GM15510 (cell line): ENCODE results near the gene ADGRG3.

ENCODE experiments used
- POLR2A ChIP-seq: IDR thresholded peaks from 3 replicates; pipeline ENCODE4 v1.6.1; 2011; ENCODE audit warnings: borderline replicate concordance; ENCODE audit not compliant: insufficient read length; ENCODE audit errors: extremely low read depth

ADGRG3 gene

DNA sequence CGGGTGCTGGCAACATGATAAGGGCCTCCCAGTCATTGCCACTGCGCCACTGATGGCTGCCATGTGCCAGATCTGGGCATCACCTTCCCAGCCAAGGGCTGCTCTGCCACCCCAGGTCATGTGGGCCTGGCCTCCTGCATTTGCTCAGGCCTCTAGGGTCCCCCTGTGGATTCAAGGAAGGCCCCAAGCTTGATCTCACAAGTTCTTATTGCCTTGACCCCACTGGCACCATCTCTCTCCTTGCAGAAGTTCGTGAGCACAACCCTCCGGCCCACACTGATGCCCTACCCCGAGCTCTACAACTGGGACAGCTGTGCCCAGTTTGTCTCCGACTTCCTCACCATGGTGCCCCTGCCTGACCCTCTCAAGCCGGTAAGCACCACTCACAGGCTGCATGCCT, 31.8 kb downstream of the ADGRG3 start:
- no peak for TF ChIP-seq POLR2A

DNA sequence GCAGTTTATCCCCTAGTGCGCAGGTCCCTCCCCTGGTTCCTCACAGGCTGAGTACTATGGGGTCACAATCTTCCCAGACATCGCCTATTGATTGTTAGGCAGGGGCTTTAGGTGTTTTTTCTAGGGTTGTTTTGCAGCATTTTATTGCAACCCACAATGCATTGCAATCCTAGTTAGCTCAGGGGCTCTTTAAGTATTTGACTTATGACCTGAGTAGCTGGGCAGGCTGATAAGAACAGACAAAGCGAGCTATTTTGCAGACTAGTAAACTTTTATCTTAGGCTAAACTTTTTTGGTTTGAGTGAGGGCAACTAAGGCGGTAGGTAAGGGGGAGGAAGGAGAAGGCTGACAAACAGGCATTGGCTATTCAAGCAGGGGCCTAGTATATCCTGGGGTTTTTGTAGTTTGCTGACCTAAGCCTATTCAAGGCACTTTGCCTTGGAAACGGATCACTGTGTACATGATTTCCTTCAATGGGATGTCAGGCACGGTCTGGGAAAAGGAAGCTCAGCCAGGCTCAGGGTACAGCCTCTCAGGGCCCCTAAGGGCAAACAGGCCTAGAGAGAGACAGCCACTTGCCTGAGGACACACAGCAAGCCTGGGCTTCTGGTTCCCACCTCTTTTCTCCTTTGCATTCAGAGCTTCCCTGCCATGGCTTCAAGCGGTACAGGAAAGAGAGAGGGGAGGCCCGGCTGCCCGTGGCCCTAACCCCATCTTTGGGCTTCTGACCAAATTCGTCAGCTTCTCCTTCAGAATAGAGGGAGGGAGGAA, 32.9 kb downstream of the ADGRG3 start:
- TF ChIP-seq POLR2A, result no peak

DNA sequence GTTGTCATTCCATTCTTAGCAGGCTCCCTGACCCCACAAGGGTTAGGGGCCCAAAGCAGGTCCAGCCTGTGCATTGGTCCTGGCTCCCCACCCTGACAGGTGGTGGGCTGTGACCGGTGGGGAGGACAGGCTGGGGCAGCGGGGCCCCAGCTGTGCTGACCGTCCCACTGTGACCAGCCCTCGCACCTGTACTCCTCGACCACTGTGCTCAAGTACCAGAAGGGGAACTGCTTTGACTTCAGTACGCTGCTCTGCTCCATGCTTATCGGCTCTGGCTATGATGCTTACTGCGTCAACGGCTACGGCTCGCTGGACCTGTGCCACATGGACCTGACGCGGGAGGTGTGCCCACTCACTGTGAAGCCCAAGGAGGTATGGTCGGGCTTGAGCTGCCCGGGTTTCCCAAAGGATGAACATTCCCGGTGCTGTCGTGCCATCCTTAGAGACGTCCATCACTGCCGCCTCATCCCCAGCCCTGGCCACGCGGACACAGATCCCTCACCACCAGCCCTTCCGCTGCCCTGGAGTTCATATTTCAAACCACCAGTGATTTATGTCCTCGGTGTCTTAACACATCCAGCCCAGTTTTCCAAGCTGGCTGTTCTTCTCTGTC, 33.8 kb downstream of the ADGRG3 start:
- no peak for TF ChIP-seq POLR2A

- TF ChIP-seq POLR2A, result no peak
These were observed 35.4 kb downstream of the ADGRG3 start for GRCh38 chr16:57703416-57704010.

DNA sequence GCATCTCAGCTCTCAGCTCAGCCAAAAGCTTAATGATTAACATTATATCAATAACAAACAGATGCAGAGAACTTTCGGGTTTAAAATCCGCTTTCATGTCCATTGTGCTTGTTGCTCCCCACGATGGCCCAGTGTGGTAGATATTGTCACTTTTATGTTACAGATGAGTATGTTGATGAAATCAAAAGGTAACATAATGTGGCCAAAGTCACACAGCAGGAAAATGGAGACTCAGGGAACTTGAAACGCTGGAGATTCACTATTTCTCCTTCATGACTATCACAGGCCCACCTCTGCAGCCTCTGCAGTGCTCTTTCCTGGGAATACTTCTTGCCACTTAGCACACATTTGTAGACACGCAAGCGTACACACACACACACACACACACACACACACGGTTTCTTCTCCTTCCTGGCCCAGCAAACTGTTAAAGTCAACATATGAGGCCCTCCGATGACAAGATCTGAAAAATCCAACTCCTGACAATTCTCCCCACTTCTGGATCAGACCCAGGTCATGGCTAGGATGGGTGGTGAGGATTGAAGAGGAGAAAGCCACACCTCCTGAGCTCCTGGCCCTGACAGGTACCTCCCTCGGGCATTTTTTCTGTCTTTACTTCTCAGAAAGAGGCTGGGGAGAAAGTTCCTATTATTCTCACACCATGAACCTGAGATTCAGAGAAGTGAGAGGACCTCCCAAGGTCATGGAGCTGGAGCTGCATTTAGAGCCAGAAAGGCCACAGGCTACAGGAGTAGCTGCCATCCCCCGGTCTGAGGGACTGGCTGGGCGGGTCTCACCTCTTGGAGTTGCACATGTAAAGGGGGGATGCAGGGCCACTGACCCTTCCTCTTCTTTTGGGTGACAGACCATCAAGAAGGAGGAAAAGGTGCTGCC, 36.2 kb downstream of the ADGRG3 start:
- TF ChIP-seq POLR2A, result no peak

DNA sequence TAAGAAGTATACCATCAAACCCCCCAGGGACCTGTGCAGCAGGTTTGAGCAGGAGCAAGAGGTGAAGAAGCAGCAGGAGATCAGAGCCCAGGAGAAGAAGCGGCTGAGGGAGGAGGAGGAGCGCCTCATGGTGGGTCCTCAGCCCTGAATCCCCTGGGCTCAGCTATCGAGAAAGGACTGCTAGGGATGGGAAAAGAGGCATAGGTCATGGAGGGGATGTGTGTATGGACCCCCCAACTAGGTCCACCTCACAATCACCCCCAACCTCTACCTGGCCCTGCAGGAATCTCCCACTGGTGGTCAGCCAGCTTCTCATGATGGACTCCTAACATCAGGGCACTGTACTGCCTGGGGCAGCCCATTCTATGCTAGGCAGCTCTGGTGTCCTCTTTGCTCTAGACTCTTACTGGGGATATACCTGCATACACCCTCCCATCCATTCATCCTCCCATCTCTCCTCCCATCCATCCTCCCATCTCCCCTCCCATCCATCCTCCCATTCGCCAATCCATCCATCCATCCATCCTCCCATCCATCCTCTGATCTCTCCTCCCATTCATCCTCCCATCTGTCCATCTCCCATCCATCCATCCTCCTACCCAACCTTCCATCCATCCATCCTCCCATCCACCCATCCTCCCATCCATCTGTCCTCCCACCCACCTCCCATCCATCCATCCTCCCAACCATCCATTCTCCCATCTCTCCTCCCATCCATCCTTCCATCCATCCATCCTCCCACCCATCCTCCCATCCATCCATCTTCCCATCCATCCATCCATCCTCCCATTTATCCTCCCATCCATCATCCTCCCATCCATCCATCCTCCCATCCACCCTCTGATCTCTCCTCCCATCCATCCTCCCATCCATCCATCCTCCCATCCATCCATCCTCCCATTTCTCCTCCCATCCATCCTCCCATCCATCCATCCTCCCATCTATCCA, 37.1 kb downstream of the ADGRG3 start:
- no peak for TF ChIP-seq POLR2A

- no peak for TF ChIP-seq POLR2A
These were observed 38.6 kb downstream of the ADGRG3 start for GRCh38 chr16:57706717-57707116.

DNA sequence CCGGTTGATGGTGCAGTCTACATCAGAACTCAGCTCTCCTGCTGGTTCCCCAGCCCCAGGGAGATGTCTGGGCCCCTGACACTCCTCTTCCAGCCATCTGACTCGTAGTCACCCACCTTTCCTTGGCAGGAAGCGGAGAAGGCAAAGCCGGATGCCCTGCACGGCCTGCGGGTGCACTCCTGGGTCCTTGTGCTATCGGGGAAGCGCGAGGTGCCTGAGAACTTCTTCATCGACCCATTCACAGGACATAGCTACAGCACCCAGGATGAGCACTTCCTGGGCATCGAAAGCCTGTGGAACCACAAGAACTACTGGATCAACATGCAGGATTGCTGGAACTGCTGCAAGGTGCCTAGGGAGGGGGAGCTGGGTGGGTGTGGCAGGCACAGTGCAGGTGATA, 39.2 kb downstream of the ADGRG3 start:
- TF ChIP-seq POLR2A, result no peak

- no peak for TF ChIP-seq POLR2A
These were observed 40.1 kb downstream of the ADGRG3 start for GRCh38 chr16:57708168-57708567.

GRCh38 chr16:57709663-57710062, 41.6 kb downstream of the ADGRG3 start:
- no peak for TF ChIP-seq POLR2A

GRCh38 chr16:57711346-57711745, 43.2 kb downstream of the ADGRG3 start:
- no peak for TF ChIP-seq POLR2A

DNA sequence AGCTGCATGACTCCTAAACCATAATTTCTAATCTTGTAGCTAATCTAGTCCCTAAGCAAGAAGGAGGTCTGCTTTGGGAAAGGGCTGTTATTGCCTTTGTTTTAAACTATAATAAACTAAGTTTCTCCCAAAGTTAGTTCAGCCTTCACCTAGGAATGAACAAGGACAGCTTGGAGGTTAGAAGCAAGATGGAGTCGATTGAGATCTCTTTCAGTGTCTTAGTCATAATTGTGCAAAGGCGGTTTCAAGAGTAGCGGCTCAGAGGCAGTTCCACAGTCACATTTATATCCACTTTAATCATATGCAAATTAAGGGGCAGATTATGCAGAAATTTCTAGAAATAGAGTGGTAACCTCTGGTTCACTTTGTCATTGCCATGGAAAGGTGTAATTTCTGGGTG, 43.9 kb downstream of the ADGRG3 start:
- no peak for TF ChIP-seq POLR2A

DNA sequence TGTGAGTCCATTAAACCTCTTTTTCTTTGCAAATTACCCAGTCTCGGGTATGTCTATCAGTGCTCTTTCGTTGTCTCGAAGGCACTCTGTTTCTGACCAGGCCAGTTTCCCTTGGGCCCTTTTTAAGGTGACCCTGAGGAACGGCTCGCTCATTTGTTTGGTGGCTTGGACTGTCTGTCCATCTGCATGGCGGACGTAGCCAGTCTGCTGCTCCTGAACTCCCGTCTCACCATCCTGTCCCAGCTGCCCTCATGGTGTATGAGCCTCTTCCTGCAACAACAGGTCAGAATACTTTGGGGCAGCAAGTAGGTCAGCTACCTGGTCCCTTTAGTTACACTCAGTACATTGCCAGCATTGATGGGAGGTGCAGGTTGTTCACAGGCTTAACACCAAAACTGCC, 45.5 kb downstream of the ADGRG3 start:
- TF ChIP-seq POLR2A, result no peak

DNA sequence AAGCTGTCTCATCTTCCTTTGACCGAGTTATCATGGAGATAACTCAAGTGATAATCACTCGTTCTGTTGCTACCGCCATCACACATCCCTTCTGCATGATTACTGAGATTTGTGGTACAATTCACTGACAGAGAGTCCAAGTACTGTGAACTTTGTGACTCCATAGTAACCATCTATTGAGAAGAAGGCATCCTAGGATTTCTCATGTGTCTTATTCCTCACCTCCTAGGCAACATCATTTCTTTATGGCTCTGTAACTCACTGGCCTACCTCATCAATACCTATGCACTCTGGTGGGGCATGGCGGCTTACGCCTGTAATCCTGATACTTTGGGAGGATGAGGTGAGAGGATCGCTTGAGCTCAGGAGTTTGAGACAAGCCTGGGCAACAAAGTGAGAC, 45.9 kb downstream of the ADGRG3 start:
- no peak for TF ChIP-seq POLR2A

DNA sequence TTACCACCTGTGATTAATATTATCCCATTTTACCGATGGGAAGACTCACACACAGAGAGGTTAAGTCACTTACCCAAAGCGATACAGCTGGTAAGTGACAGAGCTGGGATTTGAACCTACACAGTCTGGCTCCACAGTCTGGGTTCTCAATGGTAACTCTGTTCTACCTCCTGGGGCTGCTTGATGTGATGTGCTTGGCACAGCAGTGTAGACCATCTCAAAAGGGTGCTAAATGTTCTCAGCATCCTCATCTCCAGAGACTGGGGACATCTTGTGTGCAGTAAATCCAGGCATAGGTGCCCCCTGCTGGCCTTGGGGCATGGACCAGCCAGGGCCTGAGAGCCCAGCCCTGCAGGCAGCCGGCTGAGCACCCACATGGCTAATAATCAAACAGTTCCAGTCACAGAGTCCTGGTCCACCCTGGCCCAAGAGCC, 52.1 kb downstream of the ADGRG3 start:
- TF ChIP-seq POLR2A, result no peak
